Fibroblast of lung (primary cell): Measurements from ENCODE around the gene KRT3.

Experiments
- EZH2 ChIP-seq: IDR thresholded peaks from 2 replicates; pipeline ENCODE4 v1.5.1; 2012; ENCODE audit warnings: low read length, control low read depth, mild to moderate bottlenecking; ENCODE audit errors: missing control alignments
- TF ChIP-seq, protein P1 (sequence below), 2 donors: IDR thresholded peaks in 1 of 2; conservative IDR thresholded peaks in 1 of 2; 1 replicate in 1 of 2; 2 replicates in 1 of 2; pipeline ENCODE4 v1.5.1; 2011 to 2012; ENCODE audit warnings: low read length in 2 of 2, control low read depth in 1 of 2, inconsistent platforms in 1 of 2, low read depth in 1 of 2, mild to moderate bottlenecking in 1 of 2

DNA sequence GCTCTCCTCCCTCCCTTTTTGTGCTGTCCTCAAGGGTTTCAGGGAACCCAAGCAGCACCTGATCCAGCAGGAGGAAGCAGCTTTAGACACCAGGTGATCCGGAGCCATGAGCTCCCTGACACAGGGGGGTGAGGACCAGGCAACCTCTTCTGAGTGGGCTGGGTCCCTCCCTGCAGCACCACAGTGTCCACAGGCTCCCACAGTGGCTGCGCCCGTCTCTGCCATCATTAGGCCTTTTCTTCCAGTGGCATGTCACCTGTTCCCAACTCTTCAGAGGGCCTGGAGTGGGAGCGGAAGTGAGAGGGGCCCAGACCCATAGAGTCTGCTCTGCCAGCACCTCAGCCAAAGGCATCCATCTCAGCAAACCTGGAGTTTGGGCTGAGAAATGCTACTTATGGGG lies 18.4 kb downstream of the KRT3 start:
- TF ChIP-seq, protein P1, sequence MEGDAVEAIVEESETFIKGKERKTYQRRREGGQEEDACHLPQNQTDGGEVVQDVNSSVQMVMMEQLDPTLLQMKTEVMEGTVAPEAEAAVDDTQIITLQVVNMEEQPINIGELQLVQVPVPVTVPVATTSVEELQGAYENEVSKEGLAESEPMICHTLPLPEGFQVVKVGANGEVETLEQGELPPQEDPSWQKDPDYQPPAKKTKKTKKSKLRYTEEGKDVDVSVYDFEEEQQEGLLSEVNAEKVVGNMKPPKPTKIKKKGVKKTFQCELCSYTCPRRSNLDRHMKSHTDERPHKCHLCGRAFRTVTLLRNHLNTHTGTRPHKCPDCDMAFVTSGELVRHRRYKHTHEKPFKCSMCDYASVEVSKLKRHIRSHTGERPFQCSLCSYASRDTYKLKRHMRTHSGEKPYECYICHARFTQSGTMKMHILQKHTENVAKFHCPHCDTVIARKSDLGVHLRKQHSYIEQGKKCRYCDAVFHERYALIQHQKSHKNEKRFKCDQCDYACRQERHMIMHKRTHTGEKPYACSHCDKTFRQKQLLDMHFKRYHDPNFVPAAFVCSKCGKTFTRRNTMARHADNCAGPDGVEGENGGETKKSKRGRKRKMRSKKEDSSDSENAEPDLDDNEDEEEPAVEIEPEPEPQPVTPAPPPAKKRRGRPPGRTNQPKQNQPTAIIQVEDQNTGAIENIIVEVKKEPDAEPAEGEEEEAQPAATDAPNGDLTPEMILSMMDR (conservative IDR thresholded peaks at IDR 0.05 in 1 of 2, IDR thresholded peaks at IDR 0.05 in 1 of 2; ENCODE audit: low read depth in 1 of 2, low read length in 2 of 2), result no peak
- no peak for TF ChIP-seq EZH2
